Right lung (tissue), 10 donors: Measurements from ENCODE around the gene MAP7. TPM values are rescaled to one million over a fixed set of nuclear protein-coding genes. Genes with fewer than 3 reads are reported as not detected.
"Not testable (repeated sequence)": the region's sequence is repeated elsewhere in the genome, so short reads cannot be mapped to it uniquely, and the experiment has no call there.

Experiments used
- DNase-seq, 2 donors: peaks; one replicate each; pipeline ENCODE4 v3.0.0-alpha.2; 2013
- long read RNA-seq, 8 donors: transcript quantifications; one replicate each; lab custom pipeline, GENCODE V29; 2026
- polyA plus RNA-seq, 5 donors: library from polyadenylated mRNA; unstranded; fragments of 120-200 nt; gene quantifications; one replicate each; pipeline versions ENCODE4 v1.2.1 to v1.2.3, GENCODE V29; 2013; ENCODE audit warnings: inconsistent platforms in 1 of 5, low replicate concordance in 1 of 5; ENCODE audit not compliant: insufficient read length in 5 of 5, insufficient read depth in 1 of 5

Gene MAP7
- polyA plus RNA-seq = 10 to 100 TPM; 13.8 to 19.1 (median 16.9) TPM
- long read RNA-seq, donor 1 = 0 reads
- long read RNA-seq, donor 2, full-length matches to known transcripts = 1 of 1 reads
- long read RNA-seq, donor 2, partial matches to known transcripts = 0 of 1 reads
- long read RNA-seq, donor 2, other reads (novel, unspliced or antisense) = 0 of 1 reads
- long read RNA-seq, donor 3, partial matches to known transcripts = 6 of 6 reads
- long read RNA-seq, donor 3, other reads (novel, unspliced or antisense) = 0 of 6 reads
- long read RNA-seq, donor 4 = 0 reads
- long read RNA-seq, donor 5, full-length matches to known transcripts = 3 of 3 reads
- long read RNA-seq, donor 5, partial matches to known transcripts = 0 of 3 reads
- long read RNA-seq, donor 5, other reads (novel, unspliced or antisense) = 0 of 3 reads
- long read RNA-seq, donor 6, full-length matches to known transcripts = 3 of 3 reads
- long read RNA-seq, donor 6, partial matches to known transcripts = 0 of 3 reads
- long read RNA-seq, donor 6, other reads (novel, unspliced or antisense) = 0 of 3 reads
- long read RNA-seq, donor 7, full-length matches to known transcripts = 3 of 3 reads
- long read RNA-seq, donor 7, partial matches to known transcripts = 0 of 3 reads
- long read RNA-seq, donor 7, other reads (novel, unspliced or antisense) = 0 of 3 reads
- long read RNA-seq, donor 8, full-length matches to known transcripts = 2 of 2 reads
- long read RNA-seq, donor 8, partial matches to known transcripts = 0 of 2 reads
- long read RNA-seq, donor 8, other reads (novel, unspliced or antisense) = 0 of 2 reads

GRCh38 chr6:136550330-136551071 is at the start of gene MAP7:
Gene MAP7 (minus strand): TSS chr6:136550422. CDS start chr6:136550408, 14 bp downstream.
- DNase-seq = peak; percentile 62 to 70

DNA sequence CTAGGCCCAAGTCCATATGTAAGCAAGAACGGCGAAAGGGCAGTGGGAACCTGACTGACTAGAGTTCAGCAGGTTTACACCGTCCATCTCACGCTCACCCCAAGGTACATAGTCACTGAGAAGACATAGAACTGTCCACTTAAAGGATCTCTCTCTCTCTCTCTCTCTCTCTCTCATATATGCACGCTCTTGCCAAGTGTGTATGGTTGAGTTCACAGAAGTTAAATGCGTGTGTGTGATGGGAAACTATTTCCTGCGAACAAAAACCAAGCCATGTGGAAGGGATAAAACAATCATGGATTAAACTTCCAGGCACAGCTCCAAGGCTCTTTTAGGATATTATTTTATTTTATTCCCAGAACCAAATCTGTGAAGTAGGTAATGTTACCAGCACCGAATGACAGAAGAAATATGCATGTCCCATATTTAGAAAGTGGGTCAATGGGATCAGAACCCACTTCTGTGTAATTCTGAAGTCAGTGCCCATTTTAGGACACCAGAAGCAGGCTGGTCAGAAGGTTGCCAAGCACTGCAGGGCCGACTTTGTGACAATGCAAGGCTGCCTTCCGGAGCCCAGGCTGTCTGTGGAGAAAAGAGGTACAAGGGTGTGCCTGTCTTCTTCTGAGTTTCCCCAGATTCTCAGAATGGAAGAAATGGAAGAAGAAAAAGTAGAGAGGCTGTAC is 49.2 kb upstream of the MAP7 start:
- no peak for DNase-seq

DNA sequence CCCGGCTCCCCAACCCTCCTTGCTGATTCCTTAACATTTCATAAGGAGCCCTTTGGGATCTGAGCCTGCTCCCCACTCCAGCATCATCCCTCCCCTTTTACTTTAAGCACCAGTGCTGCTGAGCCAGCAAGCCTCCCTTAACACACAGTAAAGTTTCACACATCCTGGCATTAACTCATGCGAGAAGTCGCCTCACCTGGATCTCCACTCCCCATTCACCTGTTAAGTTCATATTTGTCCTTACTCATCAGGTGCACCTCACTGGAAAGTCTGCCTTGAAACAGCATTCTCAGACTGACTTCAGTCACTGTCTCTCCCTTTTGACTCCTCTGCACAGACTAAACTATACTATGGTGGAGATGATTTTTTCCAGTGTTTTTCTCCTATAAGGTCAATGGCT is 47.8 kb upstream of the MAP7 start:
- no peak for DNase-seq

GRCh38 chr6:136594671-136595070 is 44.4 kb upstream of the MAP7 start:
- no peak for DNase-seq

DNA sequence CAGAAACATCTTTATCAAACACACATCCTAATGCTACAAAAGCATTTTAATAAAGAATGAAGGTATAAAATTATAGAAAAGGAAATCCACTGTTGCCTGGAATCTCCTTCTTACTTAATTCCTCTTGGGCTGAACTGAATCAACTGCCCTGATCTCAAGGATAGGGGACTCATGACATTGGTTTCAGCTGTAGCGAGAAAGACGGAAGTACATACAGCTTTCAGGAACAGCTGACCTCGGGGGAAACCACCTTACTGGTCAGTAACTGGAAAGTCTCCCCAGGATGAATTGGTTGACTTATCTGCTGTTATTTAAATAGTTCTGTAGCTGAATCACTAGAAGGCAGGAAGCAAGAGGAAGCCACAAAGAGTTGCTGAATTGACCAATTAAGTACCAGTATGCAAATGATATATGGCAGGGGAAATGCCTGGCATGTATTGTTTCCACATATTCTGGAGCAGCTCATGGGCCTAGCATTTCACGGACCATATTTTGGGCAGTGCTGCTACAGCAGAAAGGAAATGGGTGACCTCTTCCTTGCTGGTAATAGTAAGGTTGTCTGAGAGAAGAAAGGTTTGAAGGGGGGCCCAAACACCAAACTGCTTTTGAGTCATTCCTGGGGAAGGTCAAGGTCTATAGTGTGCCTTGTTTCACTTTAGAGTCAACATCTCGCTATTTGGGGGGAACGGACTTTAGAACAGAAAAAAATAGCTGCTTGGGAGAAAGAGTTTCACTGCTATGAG is 43.7 kb upstream of the MAP7 start:
- no peak for DNase-seq

GRCh38 chr6:136592930-136593673 is 42.9 kb upstream of the MAP7 start:
- DNase-seq = no peak

GRCh38 chr6:136591617-136592016 is 41.4 kb upstream of the MAP7 start:
- no peak for DNase-seq

GRCh38 chr6:136590846-136591245 is 40.6 kb upstream of the MAP7 start:
- DNase-seq = not testable (repeated sequence)

- DNase-seq = no peak
Observed at GRCh38 chr6:136587527-136587926, 37.3 kb upstream of the MAP7 start.

- no peak for DNase-seq
Observed at GRCh38 chr6:136586295-136586694, 36.1 kb upstream of the MAP7 start.

DNA sequence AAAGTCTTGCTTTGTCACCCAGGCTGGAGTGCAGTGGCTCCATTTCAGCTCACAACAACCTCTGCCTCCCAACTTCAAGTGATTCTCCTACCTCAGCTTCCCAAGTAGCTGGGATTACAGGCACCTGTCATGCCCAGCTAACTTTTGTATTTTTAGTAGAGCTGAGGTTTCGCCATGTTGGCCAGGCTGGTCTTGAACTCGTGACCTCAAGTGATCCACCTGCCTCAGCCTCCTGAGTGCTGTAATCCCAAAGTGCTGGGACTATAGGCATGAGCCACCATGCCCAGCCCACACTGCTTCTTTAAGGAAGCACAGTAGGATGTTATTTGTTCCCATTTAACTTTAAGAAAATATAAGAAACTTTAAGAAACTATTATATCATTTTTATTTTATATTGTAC is 35.3 kb upstream of the MAP7 start:
- DNase-seq = not testable (repeated sequence)

DNA sequence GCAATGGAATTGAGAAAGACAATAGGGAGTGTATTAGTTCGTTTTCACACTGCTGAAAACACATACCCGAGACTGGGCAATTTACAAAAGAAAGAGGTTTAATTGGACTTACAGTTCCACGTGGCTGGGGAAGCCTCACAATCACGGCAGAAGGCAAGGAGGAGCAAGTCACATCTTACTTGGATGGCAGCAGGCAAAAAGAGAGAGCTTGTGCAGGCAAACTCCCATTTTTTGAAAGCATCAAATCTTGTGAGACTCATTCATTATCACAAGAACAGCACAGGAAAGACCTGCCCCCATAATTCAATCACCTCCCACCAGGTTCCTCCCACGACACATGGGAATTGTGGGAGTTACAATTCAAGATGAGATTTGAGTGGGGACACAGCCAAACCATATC is 34.1 kb upstream of the MAP7 start:
- not testable (repeated sequence) for DNase-seq

GRCh38 chr6:136582711-136583471 is 32.7 kb upstream of the MAP7 start:
- DNase-seq = peak; percentile 42 to 62

DNA sequence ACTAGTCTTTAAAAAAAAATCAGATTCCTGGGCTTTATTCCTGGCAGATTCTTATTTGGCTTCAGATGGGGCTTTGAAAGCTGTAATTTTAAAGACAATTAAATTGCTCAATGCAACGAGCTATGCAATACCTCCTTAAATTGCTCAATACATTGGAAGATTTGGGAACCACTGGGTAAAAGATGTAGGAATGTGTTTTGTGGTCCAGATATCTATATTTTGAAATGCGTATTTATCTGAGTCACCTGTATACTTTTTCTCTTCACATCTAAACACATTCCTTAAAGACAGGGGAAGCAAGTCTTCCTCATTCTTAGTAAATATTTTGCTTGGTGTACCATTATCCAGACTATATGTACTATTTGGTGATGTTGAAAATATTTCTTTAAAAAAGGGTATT is 29.6 kb upstream of the MAP7 start:
- no peak for DNase-seq

DNA sequence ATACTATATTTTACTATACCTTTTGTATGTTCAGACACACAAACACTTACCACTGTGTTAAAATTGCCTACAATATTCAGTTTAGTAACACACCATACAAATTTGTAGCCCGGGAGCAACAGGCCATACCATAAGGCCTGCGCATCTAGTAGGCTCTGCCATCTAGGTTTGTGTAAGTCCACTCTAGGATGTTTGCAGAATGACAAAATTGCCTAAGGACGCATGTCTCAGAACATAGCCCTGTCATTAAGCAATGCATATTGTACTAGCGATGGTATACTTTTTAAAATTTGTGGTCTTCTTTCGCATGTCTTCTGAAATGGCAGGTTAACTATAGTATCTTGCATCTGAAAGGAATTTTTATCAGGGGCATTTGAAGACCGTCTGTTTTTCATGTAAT is 26.6 kb upstream of the MAP7 start:
- no peak for DNase-seq

GRCh38 chr6:136571496-136571895 is 21.3 kb upstream of the MAP7 start:
- DNase-seq = no peak

- no peak for DNase-seq
Observed at GRCh38 chr6:136571065-136571464, 20.8 kb upstream of the MAP7 start.

GRCh38 chr6:136568129-136568528 is 17.9 kb upstream of the MAP7 start:
- no peak for DNase-seq

DNA sequence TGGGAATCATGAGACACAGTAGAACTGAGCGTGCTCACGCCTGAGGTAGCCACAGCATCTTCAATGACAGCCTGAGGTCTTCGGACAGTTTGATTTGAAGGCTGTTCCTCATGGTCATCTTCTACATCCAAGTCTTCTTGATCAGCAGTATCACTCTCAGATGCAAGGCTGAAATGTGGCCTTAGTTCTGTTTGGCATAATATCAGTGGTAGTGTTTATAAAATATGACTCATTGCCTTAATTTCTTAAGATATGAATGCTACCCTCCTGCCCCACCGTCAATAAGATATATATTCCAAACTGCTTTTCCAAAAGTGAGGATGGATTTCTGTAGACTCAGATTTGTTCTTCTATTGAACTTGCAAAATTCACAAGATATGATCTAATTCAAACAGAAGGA is 17.5 kb upstream of the MAP7 start:
- DNase-seq = no peak
